Transverse colon (tissue), 4 donors: ENCODE measurements around the gene CDSN.

Source experiments
- CTCF ChIP-seq, 5 experiments: fragments of 200-600 bp in 3 of 5; fragments of 450-650 bp in 2 of 5; sonication (generic) in 3 of 5; IDR thresholded peaks; 1 replicate in 2 of 5; 2 replicates in 3 of 5; pipeline ENCODE4 v1.5.1; 2016 to 2017; ENCODE audit warnings: antibody characterized with exemption in 5 of 5, inconsistent platforms in 3 of 5, mild to moderate bottlenecking in 2 of 5, moderate library complexity in 1 of 5
- EP300 ChIP-seq: sonication (generic); formaldehyde crosslinking; IDR thresholded peaks from one replicate; pipeline ENCODE4 v1.6.1; 2017; ENCODE audit warnings: antibody characterized with exemption, low read depth
- POLR2AphosphoS5 ChIP-seq, 3 donors: sonication (generic); formaldehyde crosslinking; IDR thresholded peaks; one replicate each; pipeline ENCODE4 v1.6.1; 2016; ENCODE audit warnings: antibody characterized with exemption in 3 of 3

- TF ChIP-seq EP300 (no peak), CTCF (IDR thresholded peaks at IDR 0.05) (no peak), POLR2AphosphoS5 (IDR thresholded peaks at IDR 0.05) (no peak)
These were observed 28.6 kb downstream of the CDSN start for GRCh38 chr6:31091680-31092079.
